ENCODE measurements around the gene GUCY2D.
A peak's percentile ranks its signal among the peaks of the same experiment; 100 is the strongest.

GUCY2D gene

GRCh38 chr17:7988750-7989178 is 13.7 kb upstream of the GUCY2D start:
- peak in 17 of 42 donors; percentile 25 to 84 (median 61) for DNase-seq

GRCh38 chr17:7989781-7990655 is 12.4 kb upstream of the GUCY2D start:
- intact Hi-C loops (cut with DNase I): loop anchor here (5.0 to 10.0 kb wide), 2 partner anchors 55 to 133 kb away; partner anchors contain the start of genes CYB5D1, NAA38 and TMEM88
- DNase-seq: peak; percentile 74 to 96 (median 90)

More at GRCh38 chr17:7988750-7989178, 13.7 kb upstream of the GUCY2D start:
- intact Hi-C loops (cut with DNase I): loop anchor here (5.0 kb wide), 1 partner anchor 131 kb away; the partner anchor contains the start of genes CYB5D1, NAA38 and TMEM88

- no peak for DNase-seq
- intact Hi-C loops (cut with DNase I): loop anchor here (10.0 kb wide), 1 partner anchor 52 kb away; no protein-coding TSS in a partner anchor
Measured at GRCh38 chr17:7992516-7992915, 9.9 kb upstream of the GUCY2D start.

GRCh38 chr17:7992924-7993323 is 9.5 kb upstream of the GUCY2D start:
- no peak for DNase-seq
- intact Hi-C loops (cut with DNase I): loop anchor here (10.0 kb wide), 1 partner anchor 52 kb away; no protein-coding TSS in a partner anchor

- DNase-seq: no peak
- intact Hi-C loops (cut with DNase I): loop anchor here (10.0 kb wide), 1 partner anchor 51 kb away; no protein-coding TSS in a partner anchor
Measured at GRCh38 chr17:7993972-7994589, 8.3 kb upstream of the GUCY2D start.

GRCh38 chr17:7995724-7996123 is 6.7 kb upstream of the GUCY2D start:
- intact Hi-C loops (cut with DNase I): loop anchor here (10.0 kb wide), 1 partner anchor 49 kb away; no protein-coding TSS in a partner anchor
- DNase-seq: no peak

- intact Hi-C loops (cut with DNase I): loop anchor here (10.0 kb wide), 1 partner anchor 48 kb away; no protein-coding TSS in a partner anchor
Measured at GRCh38 chr17:7997186-7997585, 5.2 kb upstream of the GUCY2D start.

GRCh38 chr17:8002721-8003593 is 542 bp downstream of the GUCY2D start:
- peak in 1 of 42 donors; percentile 19 for DNase-seq
- intact Hi-C loops (cut with DNase I): no loop called here

More at GRCh38 chr17:7997186-7997585, 5.2 kb upstream of the GUCY2D start:
- peak in 32 of 42 donors; percentile 15 to 76 (median 42) for DNase-seq

GRCh38 chr17:8003594-8004181 is 1.3 kb downstream of the GUCY2D start:
- peak in 1 of 42 donors; percentile 16 for DNase-seq
- intact Hi-C loops (cut with DNase I): no loop called here

- DNase-seq: no peak
- intact Hi-C loops (cut with DNase I): no loop called here
Measured at GRCh38 chr17:8004899-8005298, 2.5 kb downstream of the GUCY2D start.

GRCh38 chr17:8005357-8005756 is 2.9 kb downstream of the GUCY2D start:
- no peak for DNase-seq
- intact Hi-C loops (cut with DNase I): no loop called here

- intact Hi-C loops (cut with DNase I): no loop called here
- peak in 1 of 42 donors; percentile 31 for DNase-seq
Measured at GRCh38 chr17:8005967-8006730, 3.7 kb downstream of the GUCY2D start.

- DNase-seq: peak in 1 of 42 donors; percentile 21
Measured at GRCh38 chr17:8006836-8007680, 4.6 kb downstream of the GUCY2D start.

GRCh38 chr17:8007836-8008235 is 5.4 kb downstream of the GUCY2D start:
- DNase-seq: no peak
- intact Hi-C loops (cut with DNase I): no loop called here

More at GRCh38 chr17:8006836-8007680, 4.6 kb downstream of the GUCY2D start:
- intact Hi-C loops (cut with DNase I): no loop called here

- DNase-seq: no peak
- intact Hi-C loops (cut with DNase I): no loop called here
Measured at GRCh38 chr17:8012045-8012580, 9.7 kb downstream of the GUCY2D start.

GRCh38 chr17:8012996-8013640 is 10.7 kb downstream of the GUCY2D start:
- intact Hi-C loops (cut with DNase I): no loop called here
- DNase-seq: no peak
